GM12873 (cell line): ENCODE measurements around the gene HBEGF.

Source experiments
- TF ChIP-seq, protein P1 (sequence below): IDR thresholded peaks from 2 replicates; pipeline ENCODE4 v1.5.1; 2012; ENCODE audit warnings: low read depth, mild to moderate bottlenecking, moderate library complexity, low read length, control low read depth; ENCODE audit not compliant: insufficient read depth; ENCODE audit errors: missing control alignments

HBEGF gene

DNA sequence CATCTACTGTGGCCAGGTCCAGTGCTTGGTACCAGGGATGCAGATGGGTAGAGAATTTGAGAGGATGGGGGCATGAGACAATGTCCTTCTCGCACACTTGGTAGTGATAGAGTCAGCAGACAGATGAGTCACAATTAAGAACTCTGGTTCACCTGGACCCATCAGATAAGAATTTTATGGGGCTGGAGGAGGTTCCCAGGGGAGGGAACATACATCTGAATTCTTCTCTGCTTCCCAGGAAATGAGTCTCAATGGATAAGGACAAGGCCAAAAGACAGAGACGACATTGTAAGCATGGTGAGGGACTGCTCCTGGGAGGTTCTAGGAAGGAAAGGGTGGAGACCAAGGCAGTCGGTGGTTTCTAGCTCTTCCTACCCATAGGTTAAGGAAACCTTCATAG, 18.9 kb upstream of the HBEGF start:
- TF ChIP-seq, protein P1, sequence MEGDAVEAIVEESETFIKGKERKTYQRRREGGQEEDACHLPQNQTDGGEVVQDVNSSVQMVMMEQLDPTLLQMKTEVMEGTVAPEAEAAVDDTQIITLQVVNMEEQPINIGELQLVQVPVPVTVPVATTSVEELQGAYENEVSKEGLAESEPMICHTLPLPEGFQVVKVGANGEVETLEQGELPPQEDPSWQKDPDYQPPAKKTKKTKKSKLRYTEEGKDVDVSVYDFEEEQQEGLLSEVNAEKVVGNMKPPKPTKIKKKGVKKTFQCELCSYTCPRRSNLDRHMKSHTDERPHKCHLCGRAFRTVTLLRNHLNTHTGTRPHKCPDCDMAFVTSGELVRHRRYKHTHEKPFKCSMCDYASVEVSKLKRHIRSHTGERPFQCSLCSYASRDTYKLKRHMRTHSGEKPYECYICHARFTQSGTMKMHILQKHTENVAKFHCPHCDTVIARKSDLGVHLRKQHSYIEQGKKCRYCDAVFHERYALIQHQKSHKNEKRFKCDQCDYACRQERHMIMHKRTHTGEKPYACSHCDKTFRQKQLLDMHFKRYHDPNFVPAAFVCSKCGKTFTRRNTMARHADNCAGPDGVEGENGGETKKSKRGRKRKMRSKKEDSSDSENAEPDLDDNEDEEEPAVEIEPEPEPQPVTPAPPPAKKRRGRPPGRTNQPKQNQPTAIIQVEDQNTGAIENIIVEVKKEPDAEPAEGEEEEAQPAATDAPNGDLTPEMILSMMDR: no peak

DNA sequence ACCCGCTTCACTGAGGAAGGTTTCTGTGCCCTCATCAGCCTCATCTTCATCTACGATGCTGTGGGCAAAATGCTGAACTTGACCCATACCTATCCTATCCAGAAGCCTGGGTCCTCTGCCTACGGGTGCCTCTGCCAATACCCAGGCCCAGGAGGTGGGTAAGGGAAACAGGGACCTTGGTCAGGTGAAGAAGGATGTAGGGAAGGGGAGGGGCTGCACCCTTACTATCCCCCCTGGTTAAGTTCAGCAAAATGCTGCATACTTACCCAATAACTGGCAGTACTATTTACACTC, 18.0 kb upstream of the HBEGF start:
- TF ChIP-seq, protein P1: no peak

DNA sequence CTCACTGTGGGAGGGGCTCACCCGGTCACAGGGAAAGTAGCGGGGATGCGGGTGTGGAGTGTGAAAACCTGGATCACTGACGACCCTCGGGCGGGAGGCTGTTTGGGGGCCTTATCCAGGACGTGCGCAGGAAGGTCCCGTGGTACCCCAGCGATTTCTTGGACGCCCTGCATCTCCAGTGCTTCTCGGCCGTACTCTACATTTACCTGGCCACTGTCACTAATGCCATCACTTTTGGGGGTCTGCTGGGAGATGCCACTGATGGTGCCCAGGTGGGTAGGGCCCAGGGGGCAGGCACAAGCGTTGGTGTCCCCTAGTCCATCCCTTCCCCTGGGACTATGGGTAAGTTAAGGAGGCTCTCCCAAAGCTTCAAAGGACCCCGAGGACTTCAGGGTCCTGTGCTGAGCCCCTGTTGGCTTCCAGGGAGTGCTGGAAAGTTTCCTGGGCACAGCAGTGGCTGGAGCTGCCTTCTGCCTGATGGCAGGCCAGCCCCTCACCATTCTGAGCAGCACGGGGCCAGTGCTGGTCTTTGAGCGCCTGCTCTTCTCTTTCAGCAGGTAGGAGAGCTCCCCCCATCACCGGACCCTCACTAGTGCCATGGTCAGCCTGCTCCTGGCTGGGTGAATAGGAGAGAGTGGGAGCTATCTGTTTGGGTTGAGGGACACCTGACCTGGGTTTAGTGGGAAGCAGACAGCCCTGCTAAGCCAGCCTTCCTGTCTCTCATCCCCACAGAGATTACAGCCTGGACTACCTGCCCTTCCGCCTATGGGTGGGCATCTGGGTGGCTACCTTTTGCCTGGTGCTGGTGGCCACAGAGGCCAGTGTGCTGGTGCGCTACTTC, 17.4 kb upstream of the HBEGF start:
- TF ChIP-seq, protein P1: no peak

DNA sequence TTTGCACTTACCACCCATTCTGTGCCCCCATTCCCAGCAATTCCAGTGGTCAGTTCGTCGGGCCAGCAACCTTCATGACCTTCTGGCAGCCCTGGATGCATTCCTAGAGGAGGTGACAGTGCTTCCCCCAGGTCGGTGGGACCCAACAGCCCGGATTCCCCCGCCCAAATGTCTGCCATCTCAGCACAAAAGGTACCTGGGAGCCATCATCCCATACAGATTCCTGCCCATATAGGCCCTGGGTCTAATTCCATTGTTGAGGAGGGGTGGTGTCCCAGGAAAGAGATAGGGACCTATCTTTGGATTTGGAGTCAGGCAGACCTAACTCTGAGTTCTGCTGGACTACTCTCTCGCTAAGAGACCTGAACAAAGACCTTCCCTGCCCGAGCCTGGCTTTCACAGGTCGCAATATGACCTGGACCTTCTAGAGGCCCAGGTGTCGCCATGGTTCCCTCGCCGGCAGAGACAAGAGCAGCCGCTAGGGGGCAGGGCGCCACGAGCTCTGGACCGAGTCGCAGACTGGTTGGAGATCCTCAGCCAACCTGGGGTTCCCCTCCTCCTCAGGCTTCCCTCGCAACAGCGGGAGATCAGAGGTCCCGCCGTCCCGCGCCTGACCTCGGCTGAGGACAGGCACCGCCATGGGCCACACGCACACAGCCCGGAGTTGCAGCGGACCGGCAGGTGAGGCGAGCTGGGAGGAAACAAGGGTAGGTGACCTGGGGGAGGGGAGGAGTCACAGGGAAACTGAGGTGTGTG, 16.6 kb upstream of the HBEGF start:
- TF ChIP-seq, protein P1: peak; percentile 98

DNA sequence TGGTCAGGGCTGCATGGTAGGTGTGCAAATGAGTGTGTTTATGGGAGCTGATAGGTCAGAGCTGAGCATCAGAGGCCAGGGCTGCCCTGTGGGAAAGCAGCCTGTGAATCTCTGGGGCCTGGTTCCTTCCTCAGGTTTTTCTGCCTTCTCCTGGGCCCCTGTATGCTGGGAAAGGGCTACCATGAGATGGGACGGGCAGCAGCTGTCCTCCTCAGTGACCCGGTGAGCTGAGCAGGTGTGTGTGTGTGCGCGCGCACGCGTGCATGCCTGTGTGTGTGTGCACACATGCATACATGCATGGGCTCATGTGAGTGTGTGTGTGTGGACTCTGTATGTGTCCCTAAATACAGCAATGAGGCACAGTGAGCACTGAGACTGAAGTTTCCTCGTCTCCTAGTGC, 15.9 kb upstream of the HBEGF start:
- TF ChIP-seq, protein P1: no peak

DNA sequence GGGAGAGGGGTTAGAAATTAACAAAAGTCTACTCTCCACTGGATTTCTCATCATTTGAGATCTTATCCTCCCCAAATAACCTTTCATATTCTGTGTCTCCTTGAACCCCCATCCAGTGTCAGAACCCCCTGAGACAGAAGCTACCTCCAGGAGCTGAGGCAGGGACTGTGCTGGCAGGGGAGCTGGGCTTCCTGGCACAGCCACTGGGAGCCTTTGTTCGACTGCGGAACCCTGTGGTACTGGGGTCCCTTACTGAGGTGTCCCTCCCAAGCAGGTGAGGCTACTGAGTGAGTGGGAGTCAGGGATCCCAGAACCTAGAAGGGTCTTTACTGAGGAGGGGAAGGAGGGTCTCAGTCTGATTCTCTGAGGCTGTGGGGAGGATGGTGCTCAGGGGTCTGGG, 15.5 kb upstream of the HBEGF start:
- TF ChIP-seq, protein P1: no peak

DNA sequence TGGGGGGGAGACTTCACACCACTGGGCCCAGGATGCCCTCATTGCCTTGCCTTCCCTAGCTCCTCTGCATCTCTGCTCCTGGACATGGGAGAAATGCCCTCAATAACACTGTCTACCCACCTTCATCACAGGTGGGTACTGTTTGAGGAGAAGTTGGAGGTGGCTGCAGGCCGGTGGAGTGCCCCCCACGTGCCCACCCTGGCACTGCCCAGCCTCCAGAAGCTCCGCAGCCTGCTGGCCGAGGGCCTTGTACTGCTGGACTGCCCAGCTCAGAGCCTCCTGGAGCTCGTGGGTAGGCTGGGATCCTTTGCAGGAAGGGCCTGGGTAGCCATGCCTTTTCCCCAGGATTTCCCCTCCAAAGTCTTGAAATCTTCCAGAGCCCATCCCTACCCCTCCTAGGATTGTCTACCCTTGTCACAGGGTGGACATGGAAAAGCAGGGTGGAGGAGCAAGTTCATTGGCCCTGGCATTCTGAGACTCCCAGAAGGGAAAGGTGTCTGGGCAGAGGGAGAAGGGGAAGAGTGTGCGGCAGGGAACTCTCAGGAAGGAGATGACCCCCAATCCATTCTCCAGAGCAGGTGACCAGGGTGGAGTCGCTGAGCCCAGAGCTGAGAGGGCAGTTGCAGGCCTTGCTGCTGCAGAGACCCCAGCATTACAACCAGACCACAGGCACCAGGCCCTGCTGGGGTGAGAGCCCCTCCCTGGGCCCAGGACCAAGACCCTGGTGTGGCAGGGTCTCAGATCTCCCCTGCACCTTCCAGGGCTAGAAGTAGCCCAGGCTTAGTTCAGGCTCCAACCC, 14.5 kb upstream of the HBEGF start:
- TF ChIP-seq, protein P1: no peak
